Ecto neural progenitor cell (in vitro differentiated cells): ENCODE results near the gene BRAF.
"Not testable (repeated sequence)": the region's sequence is repeated elsewhere in the genome, so short reads cannot be mapped to it uniquely, and the experiment has no call there.

Experiments used
- DNase-seq: peaks from one replicate; pipeline ENCODE4 v3.0.0-alpha.2; 2018; ENCODE audit warnings: low spot score

BRAF gene

GRCh38 chr7:140678816-140679130 is 246.0 kb downstream of the BRAF start:
- no peak for DNase-seq

GRCh38 chr7:140678081-140678815 is 246.5 kb downstream of the BRAF start:
- DNase-seq, result no peak

GRCh38 chr7:140677496-140677895 is 247.2 kb downstream of the BRAF start:
- no peak for DNase-seq

- not testable (repeated sequence) for DNase-seq
These were observed 247.8 kb downstream of the BRAF start for GRCh38 chr7:140676956-140677355.

- no peak for DNase-seq
These were observed 248.4 kb downstream of the BRAF start for GRCh38 chr7:140676306-140676705.

- no peak for DNase-seq
These were observed 249.0 kb downstream of the BRAF start for GRCh38 chr7:140675726-140676125.

GRCh38 chr7:140674899-140675701 is 249.6 kb downstream of the BRAF start:
- no peak for DNase-seq

- DNase-seq, result no peak
These were observed 250.4 kb downstream of the BRAF start for GRCh38 chr7:140674356-140674800.

- DNase-seq, result no peak
These were observed 251.0 kb downstream of the BRAF start for GRCh38 chr7:140673774-140674155.

GRCh38 chr7:140673063-140673773 is 251.5 kb downstream of the BRAF start:
- peak; percentile 67 for DNase-seq

- peak; percentile 59 for DNase-seq
These were observed 252.2 kb downstream of the BRAF start, which contains the start of gene ADCK2 for GRCh38 chr7:140672382-140673062. ADCK2 (plus strand) TSS chr7:140672945; CDS start chr7:140673331, 386 bp downstream.

GRCh38 chr7:140671966-140672365 is 252.8 kb downstream of the BRAF start:
- no peak for DNase-seq

- no peak for DNase-seq
These were observed 254.3 kb downstream of the BRAF start for GRCh38 chr7:140670343-140670935.

- not testable (repeated sequence) for DNase-seq
These were observed 254.9 kb downstream of the BRAF start for GRCh38 chr7:140669862-140670261.

GRCh38 chr7:140669352-140669751 is 255.4 kb downstream of the BRAF start:
- DNase-seq, result no peak
